OCI-LY1 (cell line): ENCODE measurements around the gene TOMM7.

ENCODE experiments used
- EZH2 ChIP-seq: fragments of 200-600 bp; sonication (generic), shearing (Covaris generic); IDR thresholded peaks from 2 replicates; pipeline ENCODE4 v1.8.0; 2017; ENCODE audit warnings: borderline replicate concordance, mixed run types, mild to moderate bottlenecking, antibody characterized with exemption, low read length, moderate library complexity, mixed read lengths
- TF ChIP-seq, protein P1 (sequence below): fragments of 200-600 bp; sonication (generic), shearing (Covaris generic); IDR thresholded peaks from 2 replicates; pipeline ENCODE4 v1.5.1; 2017; ENCODE audit warnings: mild to moderate bottlenecking, antibody characterized with exemption, low read length, moderate library complexity, mixed read lengths

DNA sequence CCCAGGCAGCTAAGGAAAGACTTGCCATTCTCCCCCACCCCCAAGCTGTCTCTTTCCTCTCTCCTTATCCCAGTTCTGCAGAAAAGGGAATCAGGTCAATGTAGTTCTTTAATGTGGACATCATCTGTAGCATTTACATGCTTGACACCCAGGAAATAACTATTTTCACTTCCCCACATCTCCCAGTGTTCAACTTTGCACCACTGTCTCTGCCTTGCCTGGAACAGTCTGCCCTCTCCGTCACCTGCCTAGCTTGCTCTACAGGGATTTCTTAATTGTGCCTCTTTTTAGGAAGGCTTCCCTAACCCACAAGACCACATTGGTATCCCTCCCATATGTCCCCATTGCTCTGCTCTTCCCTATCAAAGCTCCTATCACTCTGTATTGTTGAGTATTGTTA lies 45.9 kb upstream of the TOMM7 start:
- TF ChIP-seq, protein P1, sequence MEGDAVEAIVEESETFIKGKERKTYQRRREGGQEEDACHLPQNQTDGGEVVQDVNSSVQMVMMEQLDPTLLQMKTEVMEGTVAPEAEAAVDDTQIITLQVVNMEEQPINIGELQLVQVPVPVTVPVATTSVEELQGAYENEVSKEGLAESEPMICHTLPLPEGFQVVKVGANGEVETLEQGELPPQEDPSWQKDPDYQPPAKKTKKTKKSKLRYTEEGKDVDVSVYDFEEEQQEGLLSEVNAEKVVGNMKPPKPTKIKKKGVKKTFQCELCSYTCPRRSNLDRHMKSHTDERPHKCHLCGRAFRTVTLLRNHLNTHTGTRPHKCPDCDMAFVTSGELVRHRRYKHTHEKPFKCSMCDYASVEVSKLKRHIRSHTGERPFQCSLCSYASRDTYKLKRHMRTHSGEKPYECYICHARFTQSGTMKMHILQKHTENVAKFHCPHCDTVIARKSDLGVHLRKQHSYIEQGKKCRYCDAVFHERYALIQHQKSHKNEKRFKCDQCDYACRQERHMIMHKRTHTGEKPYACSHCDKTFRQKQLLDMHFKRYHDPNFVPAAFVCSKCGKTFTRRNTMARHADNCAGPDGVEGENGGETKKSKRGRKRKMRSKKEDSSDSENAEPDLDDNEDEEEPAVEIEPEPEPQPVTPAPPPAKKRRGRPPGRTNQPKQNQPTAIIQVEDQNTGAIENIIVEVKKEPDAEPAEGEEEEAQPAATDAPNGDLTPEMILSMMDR: no peak
- TF ChIP-seq EZH2: no peak
